HepG2 (cell line): ENCODE data around the gene SPOP. TPM values are rescaled to one million over a fixed set of nuclear protein-coding genes. Genes with fewer than 3 reads are reported as not detected.

Experiments
- ATAC-seq: fragments of 200-7000 bp; cut with Tn5 transposase; 3 replicates; pipeline ENCODE4 v1.9.1; 2020; ENCODE audit warnings: mild to moderate bottlenecking, moderate library complexity
- BruUV-seq: library from RNA; stranded (reverse); fragments of 400-500 nt; replicated peaks from 2 replicates; lab custom pipeline; 2021; lab: Mats Ljungman, UMichigan
- CTCF ChIA-PET: fragments of 300-600 bp; formaldehyde crosslinking; extraction: SDS; loops from one replicate; lab custom pipeline; 2021; ENCODE audit warnings: low total read pairs, inconsistent platforms, low intra/inter-chr PET ratio; lab: Yijun Ruan, JAX
- POLR2A ChIA-PET: fragments of 350-600 bp; sonication (Branson Sonifier 250); formaldehyde crosslinking; loops from one replicate; lab custom pipeline; 2020; ENCODE audit warnings: antibody characterized with exemption, inconsistent platforms; lab: Yijun Ruan, JAX
- DNase-seq: peaks from one replicate; pipeline ENCODE4 v3.0.0-alpha.2; 2015; ENCODE audit warnings: low spot score
- FAIRE-seq: peaks from 3 replicates; lab custom pipeline; 2011; peaks lifted over from hg19 to GRCh38; lab: Jason Lieb, UNC
- H2AFZ ChIP-seq: one replicate; pipeline ENCODE4 v1.6.1; 2011; ENCODE audit warnings: low read length, inconsistent platforms
- H3K27ac ChIP-seq: fragments of 300-600 bp; 3 replicates; pipeline ENCODE4 v1.8.0; 2011; ENCODE audit warnings: mixed run types, mild to moderate bottlenecking, mixed read lengths, low read length, inconsistent platforms; ENCODE audit not compliant: insufficient read depth; ENCODE audit errors: extremely low read length
- H3K27me3 ChIP-seq, 2 experiments: fragments of 200-600 bp in 1 of 2; 2 replicates in 1 of 2; 3 replicates in 1 of 2; pipeline versions ENCODE4 v1.6.0 to v1.8.0; 2011; ENCODE audit warnings: low read length in 2 of 2, mild to moderate bottlenecking in 2 of 2, moderate library complexity in 2 of 2, inconsistent platforms in 1 of 2; ENCODE audit not compliant: insufficient read depth in 2 of 2, control insufficient read depth in 1 of 2
- H3K36me3 ChIP-seq, 2 experiments: fragments of 200-600 bp in 1 of 2; replicated peaks in 1 of 2; 2 replicates in 1 of 2; 3 replicates in 1 of 2; pipeline versions ENCODE4 v1.5.1 to v1.8.0; 2011; ENCODE audit warnings: low read length in 2 of 2, inconsistent platforms in 1 of 2; ENCODE audit not compliant: insufficient read depth in 2 of 2, control insufficient read depth in 1 of 2
- H3K4me1 ChIP-seq: 2 replicates; pipeline ENCODE4 v1.5.1; 2012; ENCODE audit warnings: low read length, inconsistent platforms; ENCODE audit not compliant: insufficient read depth
- H3K4me2 ChIP-seq: 2 replicates; pipeline ENCODE4 v1.6.0; 2011; ENCODE audit warnings: low read depth, low read length, inconsistent platforms
- H3K4me3 ChIP-seq, 3 experiments: fragments of 200-600 bp in 1 of 3; sonication (generic), shearing (Covaris generic) in 1 of 3; replicated peaks in 1 of 3; 2 replicates each; pipeline ENCODE4 v1.5.1; 2011 to 2016; ENCODE audit warnings: low read length in 3 of 3, inconsistent platforms in 2 of 3, low read depth in 2 of 3, mild to moderate bottlenecking in 2 of 3, control low read depth in 1 of 3, mixed read lengths in 1 of 3; ENCODE audit not compliant: insufficient read depth in 1 of 3
- H3K79me2 ChIP-seq: one replicate; pipeline ENCODE4 v1.6.1; 2011; ENCODE audit warnings: low read length, inconsistent platforms; ENCODE audit not compliant: insufficient read depth
- H3K9ac ChIP-seq: 2 replicates; pipeline ENCODE4 v1.6.0; 2011; ENCODE audit warnings: mild to moderate bottlenecking, low read depth, low read length, inconsistent platforms; ENCODE audit not compliant: insufficient read depth
- H3K9me3 ChIP-seq: 2 replicates; pipeline ENCODE4 v1.5.1; 2012; ENCODE audit warnings: mild to moderate bottlenecking, low read length
- H4K20me1 ChIP-seq: 2 replicates; pipeline ENCODE4 v1.6.0; 2011; ENCODE audit warnings: inconsistent platforms, mild to moderate bottlenecking, low read length, moderate library complexity; ENCODE audit not compliant: insufficient read depth
- CEBPB ChIP-seq: IDR thresholded peaks from 2 replicates; pipeline ENCODE4 v1.6.1; 2011; ENCODE audit warnings: low read depth, low read length, improper control_type of control experiment, borderline replicate concordance
- DMAP1 ChIP-seq: IDR thresholded peaks from 2 replicates; pipeline ENCODE4 v1.6.1; 2016
- FOXP4 ChIP-seq: sonication (generic); formaldehyde crosslinking; IDR thresholded peaks from 2 replicates; pipeline ENCODE4 v1.4.0; 2020; ENCODE audit warnings: missing genetic modification reagents
- GATAD2A ChIP-seq: IDR thresholded peaks from 2 replicates; pipeline ENCODE4 v1.6.1; 2016
- HMG20B ChIP-seq: conservative IDR thresholded peaks from 2 replicates; pipeline ENCODE4 v1.6.1; 2016; ENCODE audit warnings: missing genetic modification reagents, missing compliant biosample characterization
- KDM5B ChIP-seq: sonication (generic); formaldehyde crosslinking; IDR thresholded peaks from 2 replicates; pipeline ENCODE4 v1.4.0; 2020; ENCODE audit warnings: missing genetic modification reagents, mild to moderate bottlenecking, borderline replicate concordance
- KIAA2018 ChIP-seq: sonication (generic); formaldehyde crosslinking; IDR thresholded peaks from 2 replicates; pipeline ENCODE4 v1.5.0; 2020; ENCODE audit warnings: mild to moderate bottlenecking, missing genetic modification reagents, borderline replicate concordance
- POLR2AphosphoS5 ChIP-seq: IDR thresholded peaks from 2 replicates; pipeline ENCODE4 v1.6.1; 2012; ENCODE audit warnings: low read depth, low read length
- SAP130 ChIP-seq: IDR thresholded peaks from 2 replicates; pipeline ENCODE4 v1.6.1; 2016; ENCODE audit warnings: low read depth
- SNAI1 ChIP-seq: sonication (generic); formaldehyde crosslinking; IDR thresholded peaks from 2 replicates; pipeline ENCODE4 v1.5.0; 2020; ENCODE audit warnings: mild to moderate bottlenecking, missing genetic modification reagents, borderline replicate concordance
- SOX5 ChIP-seq: IDR thresholded peaks from 2 replicates; pipeline ENCODE4 v1.6.1; 2016; ENCODE audit warnings: borderline replicate concordance
- ZNF3 ChIP-seq: IDR thresholded peaks from 2 replicates; pipeline ENCODE4 v1.7.0; 2017; ENCODE audit warnings: inconsistent platforms
- ZNF441 ChIP-seq: sonication (generic); formaldehyde crosslinking; IDR thresholded peaks from 2 replicates; pipeline ENCODE4 v1.7.0; 2021; ENCODE audit warnings: missing genetic modification reagents, borderline replicate concordance
- WGBS: methylation state at CpG from one replicate; pipeline ENCODE4 v1.1.6; 2017; ENCODE audit warnings: low lambda C conversion rate; 5-methylcytosine and 5-hydroxymethylcytosine counted together
- in situ Hi-C: cut with HindIII; loops from 2 replicates; pipeline ENCODE4 v1.10.0; 2017; ENCODE audit warnings: low pct_unique_long_range_greater_than_20kb; ENCODE audit not compliant: extremely low pct_ligation_motif_present
- intact Hi-C: fragments of 100-400 bp; cut with micrococcal nuclease; formaldehyde crosslinking; loops from one replicate; pipeline ENCODE4 v1.10.0; 2022; ENCODE audit not compliant: unreplicated experiment
- polyA plus RNA-seq, 8 experiments: library from polyadenylated mRNA; depleted of rRNA in 3 of 8; stranded (reverse) in 7 of 8; unstranded in 1 of 8; fragments of >200 nt; fragmentation: Illumina TruSeq in 4 of 8; extraction: Trizol in 4 of 8; gene quantifications; 2 replicates each; pipeline versions ENCODE4 v1.2.1 to v1.2.3, GENCODE V29; 2011 to 2016; ENCODE audit warnings: low read depth in 4 of 8, missing spikeins in 1 of 8, mixed read lengths in 1 of 8; ENCODE audit not compliant: insufficient read depth in 1 of 8
- total RNA-seq, 5 experiments: library from RNA; depleted of rRNA; stranded (reverse); fragments of >200 nt; fragmentation: Illumina TruSeq; extraction: Trizol; gene quantifications; 2 replicates each; pipeline ENCODE4 v1.2.3, GENCODE V29; 2016; ENCODE audit warnings: low read depth in 1 of 5
- TF ChIP-seq, protein P1 (sequence below), 2 experiments: fragments of 450-650 bp in 1 of 2; sonication (generic) in 1 of 2; formaldehyde crosslinking; IDR thresholded peaks; 2 replicates each; pipeline versions ENCODE4 v1.5.0 to v1.8.0; 2020 to 2022; ENCODE audit warnings: mild to moderate bottlenecking in 1 of 2, missing genetic modification reagents in 1 of 2

Gene SPOP
- total and polyA plus RNA-seq, 2 of the 13 experiments (the other 11 are each of a cell fraction or from before 2014, with no cell fraction given), result 52.8 to 60.8 TPM

DNA sequence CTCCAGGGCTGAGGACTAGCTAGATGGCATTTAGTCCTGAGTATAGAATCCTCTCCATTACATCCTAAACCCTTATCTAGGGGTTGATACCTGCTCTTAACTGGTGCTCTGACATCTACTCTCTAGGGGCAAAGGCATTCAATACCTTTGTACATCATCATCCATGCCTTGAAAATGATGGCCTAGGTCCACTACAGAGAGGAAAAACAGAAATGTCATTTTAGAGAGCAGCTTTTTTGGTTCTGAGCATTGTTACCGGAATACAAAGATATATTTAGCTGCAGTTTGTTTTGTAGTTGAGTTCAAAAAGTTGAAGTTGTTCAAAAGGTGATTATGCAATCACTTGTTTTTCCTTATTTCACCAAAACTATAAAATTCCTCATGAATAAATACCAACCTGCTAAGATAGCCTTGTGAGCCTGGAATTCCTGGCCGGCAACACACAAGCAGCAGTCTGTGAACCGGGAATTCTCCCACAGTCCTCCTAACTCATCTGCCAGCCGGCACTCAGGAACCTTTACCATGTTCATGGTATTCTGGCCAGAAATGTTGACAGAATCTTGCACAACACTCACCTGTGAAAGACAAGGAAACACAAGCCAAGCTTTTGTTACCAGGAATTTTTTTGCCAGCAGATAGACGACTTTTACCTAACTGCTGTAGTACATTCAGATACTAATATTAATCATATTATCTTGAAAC lies 66.9 kb downstream of the SPOP start:
- peak; percentile 71 for DNase-seq
- in situ Hi-C loops (no loop called here), intact Hi-C loops (no loop called here)
- Histone ChIP-seq H3K9me3 (no peaks in the 10 kb centered on the region), H3K36me3 (peaks cover 16 to 57% of the 10 kb centered on the region in 2 experiments), H2AFZ (no peak overlapping the region), H3K79me2 (no peaks in the 10 kb centered on the region), H4K20me1 (no peaks in the 10 kb centered on the region), H3K4me2 (no peak overlapping the region), H3K27ac (peak overlapping the region; percentile 5), H3K27me3 (no peaks in the 10 kb centered on the region), H3K9ac (no peak overlapping the region), H3K4me3 (no peak overlapping the region), H3K4me1 (peaks cover 18% of the 10 kb centered on the region)
- peak; percentile 58 for FAIRE-seq
- 48% methylated on average over 5 of the region's 5 CpGs for WGBS
- CTCF ChIA-PET, result no interaction called here
- POLR2A ChIA-PET, result no interaction called here
- no TSS peak for BruUV-seq
- peak; percentile 65 for ATAC-seq
- TF ChIP-seq HMG20B (CRISPR knock-in tag), result no peak
- TF ChIP-seq POLR2AphosphoS5, result no peak
- no peak for TF ChIP-seq ZNF3 (CRISPR knock-in tag)
- TF ChIP-seq SOX5 (CRISPR knock-in tag), result peak; percentile 53; the same call in 1 of the 2 replicates
- TF ChIP-seq SNAI1, result no peak
- TF ChIP-seq KDM5B (CRISPR knock-in tag), result no peak
- no peak for TF ChIP-seq ZNF441
- no peak for TF ChIP-seq DMAP1
- peak; percentile 43; the same call in 1 of the 2 replicates for TF ChIP-seq SAP130
- TF ChIP-seq KIAA2018 (CRISPR knock-in tag), result no peak
- no peak for TF ChIP-seq FOXP4 (CRISPR knock-in tag)
- TF ChIP-seq GATAD2A (CRISPR knock-in tag), result peak; percentile 33; the same call in 1 of the 2 replicates
- TF ChIP-seq, protein P1, sequence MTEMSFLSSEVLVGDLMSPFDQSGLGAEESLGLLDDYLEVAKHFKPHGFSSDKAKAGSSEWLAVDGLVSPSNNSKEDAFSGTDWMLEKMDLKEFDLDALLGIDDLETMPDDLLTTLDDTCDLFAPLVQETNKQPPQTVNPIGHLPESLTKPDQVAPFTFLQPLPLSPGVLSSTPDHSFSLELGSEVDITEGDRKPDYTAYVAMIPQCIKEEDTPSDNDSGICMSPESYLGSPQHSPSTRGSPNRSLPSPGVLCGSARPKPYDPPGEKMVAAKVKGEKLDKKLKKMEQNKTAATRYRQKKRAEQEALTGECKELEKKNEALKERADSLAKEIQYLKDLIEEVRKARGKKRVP (CRISPR knock-in tag; IDR thresholded peaks at IDR 0.05), result 0 out of 4 replicates have a peak, but pooled peaks of 1 of the 2 experiments have one; percentile 31
- peak; percentile 90 for TF ChIP-seq CEBPB
